Sigmoid colon (tissue), 4 donors: ENCODE measurements around the gene SAMD11.

Source experiments
- POLR2A ChIP-seq, 2 donors: fragments of 450-650 bp; IDR thresholded peaks; one replicate each; pipeline ENCODE4 v1.6.1; 2016; ENCODE audit warnings: antibody characterized with exemption in 2 of 2, mild to moderate bottlenecking in 2 of 2, moderate library complexity in 2 of 2
- POLR2AphosphoS5 ChIP-seq, 4 donors: sonication (generic); formaldehyde crosslinking; IDR thresholded peaks; one replicate each; pipeline ENCODE4 v1.6.1; 2017; ENCODE audit warnings: antibody characterized with exemption in 4 of 4
- TF ChIP-seq, protein P1 (sequence below), 4 experiments: fragments of 450-650 bp in 3 of 4; fragments of 200-600 bp in 1 of 4; IDR thresholded peaks; one replicate each; pipeline ENCODE4 v1.5.1; 2016 to 2019; ENCODE audit warnings: antibody characterized with exemption in 4 of 4, mild to moderate bottlenecking in 3 of 4, moderate library complexity in 2 of 4

- TF ChIP-seq, protein P1, sequence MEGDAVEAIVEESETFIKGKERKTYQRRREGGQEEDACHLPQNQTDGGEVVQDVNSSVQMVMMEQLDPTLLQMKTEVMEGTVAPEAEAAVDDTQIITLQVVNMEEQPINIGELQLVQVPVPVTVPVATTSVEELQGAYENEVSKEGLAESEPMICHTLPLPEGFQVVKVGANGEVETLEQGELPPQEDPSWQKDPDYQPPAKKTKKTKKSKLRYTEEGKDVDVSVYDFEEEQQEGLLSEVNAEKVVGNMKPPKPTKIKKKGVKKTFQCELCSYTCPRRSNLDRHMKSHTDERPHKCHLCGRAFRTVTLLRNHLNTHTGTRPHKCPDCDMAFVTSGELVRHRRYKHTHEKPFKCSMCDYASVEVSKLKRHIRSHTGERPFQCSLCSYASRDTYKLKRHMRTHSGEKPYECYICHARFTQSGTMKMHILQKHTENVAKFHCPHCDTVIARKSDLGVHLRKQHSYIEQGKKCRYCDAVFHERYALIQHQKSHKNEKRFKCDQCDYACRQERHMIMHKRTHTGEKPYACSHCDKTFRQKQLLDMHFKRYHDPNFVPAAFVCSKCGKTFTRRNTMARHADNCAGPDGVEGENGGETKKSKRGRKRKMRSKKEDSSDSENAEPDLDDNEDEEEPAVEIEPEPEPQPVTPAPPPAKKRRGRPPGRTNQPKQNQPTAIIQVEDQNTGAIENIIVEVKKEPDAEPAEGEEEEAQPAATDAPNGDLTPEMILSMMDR (IDR thresholded peaks at IDR 0.05) = no peak
- TF ChIP-seq POLR2A (IDR thresholded peaks at IDR 0.05) = no peak
- TF ChIP-seq POLR2AphosphoS5 (IDR thresholded peaks at IDR 0.05) = no peak
Measured at GRCh38 chr1:909861-910310, 13.8 kb upstream of the SAMD11 start.
